T-helper 17 cell (primary cell): ENCODE data around the gene LFNG. TPM values are rescaled to one million over a fixed set of nuclear protein-coding genes. Genes with fewer than 3 reads are reported as not detected.

Source experiments
- total RNA-seq, 4 donors: library from RNA in 2 of 4; stranded (reverse) in 2 of 4; gene quantifications; one replicate each; pipeline ENCODE4 v1.2.3 and lab custom pipeline; 2022 to 2026

Gene LFNG
- total RNA-seq, 2 donors from 2014 or later, result 110 to 116 TPM

Other genes with a start within 250 kb of the LFNG start
- 1 to 10 TPM; 8.6 to 9.3 TPM for gene SNX8, start 205.3 kb upstream of the LFNG start, total RNA-seq
- 100 to 1,000 TPM; 139 to 176 TPM for gene EIF3B, start 164.9 kb upstream of the LFNG start, total RNA-seq
- gene CHST12, start 116.2 kb upstream of the LFNG start, total RNA-seq, result 10 to 100 TPM; 18.7 to 19.5 TPM
- gene GRIFIN, start 43.4 kb upstream of the LFNG start, total RNA-seq, result not detected
- gene BRAT1, start 35.8 kb downstream of the LFNG start, total RNA-seq, result 10 to 100 TPM; 19.5 to 20.5 TPM
- gene IQCE, start 39.2 kb downstream of the LFNG start, total RNA-seq, result 1 to 10 TPM; 6.7 to 9.0 TPM
- gene TTYH3, start 112.2 kb downstream of the LFNG start, total RNA-seq, result 10 to 100 TPM; 13.2 to 14.8 TPM
- gene AMZ1, start 168.4 kb downstream of the LFNG start, total RNA-seq, result under 1 TPM; 0.32 to 0.76 TPM